ENCODE results near the gene CUBN. TPM values are rescaled to one million over a fixed set of nuclear protein-coding genes. Genes with fewer than 3 reads are reported as not detected.

The CUBN gene
- total and polyA plus RNA-seq, 9 of the 15 experiments (the other 6 are each of a cell fraction or from before 2014, with no cell fraction given) = 0.04 to 0.33 (median 0.09) TPM

DNA sequence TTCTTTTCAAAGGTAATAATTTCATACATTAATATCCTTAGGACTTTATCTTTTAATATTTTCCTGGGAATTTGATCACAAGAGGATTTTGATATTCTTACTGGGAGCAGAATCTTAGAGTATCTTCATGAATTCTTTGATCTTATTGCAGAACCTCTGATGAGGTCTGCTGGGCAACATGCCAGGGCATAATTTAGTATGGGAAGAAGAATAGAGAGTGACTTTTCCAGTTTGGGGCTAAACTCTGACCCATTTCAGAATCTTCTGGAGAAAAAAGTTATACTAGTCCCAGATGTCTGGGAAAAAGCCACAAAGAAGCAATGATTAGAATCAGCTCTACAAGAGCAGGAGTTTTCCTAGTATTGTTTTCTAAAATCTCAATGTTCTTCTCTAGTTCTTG, 284.4 kb downstream of the CUBN start (continued):
- TF ChIP-seq, protein P1, sequence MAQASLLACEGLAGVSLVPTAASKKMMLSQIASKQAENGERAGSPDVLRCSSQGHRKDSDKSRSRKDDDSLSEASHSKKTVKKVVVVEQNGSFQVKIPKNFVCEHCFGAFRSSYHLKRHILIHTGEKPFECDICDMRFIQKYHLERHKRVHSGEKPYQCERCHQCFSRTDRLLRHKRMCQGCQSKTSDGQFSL (CRISPR knock-in tag; IDR thresholded peaks at IDR 0.05) = no peak
- TF ChIP-seq, protein P1 (tag; IDR thresholded peaks at IDR 0.05) = no peak
- TF ChIP-seq JUN (IDR thresholded peaks at IDR 0.05; ENCODE audit: borderline replicate concordance, low read depth, low read length) (no peak), JUN (CRISPR knock-in tag; IDR thresholded peaks at IDR 0.05; ENCODE audit: borderline replicate concordance) (no peak), CEBPG (CRISPR knock-in tag; IDR thresholded peaks at IDR 0.05) (no peak), CEBPG (tag; conservative IDR thresholded peaks at IDR 0.05 in 1 of 2, IDR thresholded peaks at IDR 0.05 in 1 of 2) (no peak), KDM1A (IDR thresholded peaks at IDR 0.05) (no peak)
- TF ChIP-seq, protein P2, sequence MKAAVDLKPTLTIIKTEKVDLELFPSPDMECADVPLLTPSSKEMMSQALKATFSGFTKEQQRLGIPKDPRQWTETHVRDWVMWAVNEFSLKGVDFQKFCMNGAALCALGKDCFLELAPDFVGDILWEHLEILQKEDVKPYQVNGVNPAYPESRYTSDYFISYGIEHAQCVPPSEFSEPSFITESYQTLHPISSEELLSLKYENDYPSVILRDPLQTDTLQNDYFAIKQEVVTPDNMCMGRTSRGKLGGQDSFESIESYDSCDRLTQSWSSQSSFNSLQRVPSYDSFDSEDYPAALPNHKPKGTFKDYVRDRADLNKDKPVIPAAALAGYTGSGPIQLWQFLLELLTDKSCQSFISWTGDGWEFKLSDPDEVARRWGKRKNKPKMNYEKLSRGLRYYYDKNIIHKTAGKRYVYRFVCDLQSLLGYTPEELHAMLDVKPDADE (conservative IDR thresholded peaks at IDR 0.05; ENCODE audit: control insufficient read depth, low read depth, low read length) = no peak

Measured in K562 (cell line).